AG10803 (cell line): ENCODE results near the gene HOXC13.

Source experiments
- DNase-seq: peaks from one replicate; pipeline ENCODE4 v3.0.0; 2010; ENCODE audit warnings: low read depth
- H3K4me3 ChIP-seq: 2 replicates; pipeline ENCODE4 v1.5.1; 2011; ENCODE audit warnings: mild to moderate bottlenecking, low read length, control low read depth
- CTCF ChIP-seq: conservative IDR thresholded peaks from 2 replicates; pipeline ENCODE4 v1.5.1; 2011; ENCODE audit warnings: mild to moderate bottlenecking, low read length, control low read depth, inconsistent platforms

The HOXC13 gene

DNA sequence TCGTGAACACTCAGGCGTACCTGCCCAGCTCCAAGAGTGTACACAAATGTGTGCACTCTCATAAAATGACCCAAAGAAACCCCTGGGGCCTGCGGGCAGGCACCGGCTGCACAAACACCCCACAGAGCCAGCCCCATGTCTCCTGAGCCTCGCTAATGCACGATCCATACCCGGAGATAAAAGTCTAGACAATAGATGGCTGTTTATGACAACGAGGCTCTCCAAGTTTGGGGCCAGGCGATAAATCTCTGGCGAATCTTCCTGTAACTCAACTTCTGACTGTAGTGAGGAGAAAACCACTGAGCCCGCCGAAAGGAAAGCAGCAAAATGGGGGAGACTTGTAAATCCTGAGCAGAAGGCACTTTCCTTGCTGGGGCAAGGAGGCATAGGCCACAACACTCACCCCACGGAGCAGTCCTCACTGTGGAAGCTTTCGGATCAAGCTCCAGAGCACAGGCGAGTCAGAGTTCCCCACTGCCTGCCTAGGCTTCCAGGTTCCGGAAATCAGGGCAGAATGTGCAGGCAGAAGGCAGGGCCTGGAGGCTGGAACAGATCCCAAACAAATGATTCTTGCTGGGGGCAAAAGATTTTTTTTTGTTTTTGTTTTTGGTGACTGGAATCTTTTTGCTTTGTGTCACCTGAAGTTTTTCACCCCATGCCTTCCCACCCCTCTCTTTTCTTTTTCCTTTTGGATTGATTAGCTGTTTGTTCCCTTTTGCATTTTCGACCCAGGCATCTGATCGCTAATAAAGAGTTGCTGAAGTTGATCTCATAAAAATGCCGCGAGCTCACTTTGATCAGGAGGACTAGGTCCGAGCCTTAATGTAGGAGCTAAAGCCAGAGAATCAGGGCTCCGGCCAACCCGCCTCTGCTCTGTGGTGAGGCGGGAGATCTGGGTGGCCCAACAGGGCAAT is 29.8 kb downstream of the HOXC13 start:
- DNase-seq, result no peak
- no peak overlapping the region for H3K4me3 ChIP-seq

DNA sequence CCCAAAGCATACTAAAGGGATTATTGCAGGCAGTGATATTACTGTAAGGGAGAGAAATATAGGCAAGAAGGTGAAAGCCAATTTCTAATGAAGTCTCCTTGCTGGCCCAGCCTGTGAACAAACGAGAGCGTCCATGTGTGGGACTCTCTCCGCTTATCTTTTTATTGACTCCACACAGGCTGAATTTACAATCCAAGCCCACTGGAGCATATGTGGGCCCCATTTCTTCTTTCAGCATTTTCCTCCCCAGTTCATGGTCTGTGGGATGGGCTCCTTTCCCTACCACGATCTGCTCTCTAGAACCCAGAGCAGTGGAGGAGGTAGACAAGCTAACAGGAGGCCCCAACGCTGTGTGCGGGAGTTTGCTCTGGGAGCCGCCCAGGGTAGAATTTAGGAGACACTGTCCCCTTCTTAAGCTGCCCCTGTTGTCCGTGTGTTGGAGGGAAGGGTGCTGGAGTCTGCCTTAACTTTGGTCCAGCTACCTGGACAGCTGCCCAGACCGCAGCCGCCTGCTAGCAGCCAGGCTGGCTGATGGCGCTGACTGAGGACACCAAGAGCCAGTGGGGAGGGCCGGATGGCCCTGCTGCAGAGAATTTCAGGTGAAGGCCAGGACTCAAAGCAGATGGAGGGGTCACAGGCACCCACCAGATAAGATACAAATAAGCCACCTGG is 31.1 kb downstream of the HOXC13 start:
- DNase-seq, result no peak
- H3K4me3 ChIP-seq, result no peak overlapping the region
- no peak for TF ChIP-seq CTCF

More for the DNA sequence above, 29.8 kb downstream of the HOXC13 start:
- no peak for TF ChIP-seq CTCF

DNA sequence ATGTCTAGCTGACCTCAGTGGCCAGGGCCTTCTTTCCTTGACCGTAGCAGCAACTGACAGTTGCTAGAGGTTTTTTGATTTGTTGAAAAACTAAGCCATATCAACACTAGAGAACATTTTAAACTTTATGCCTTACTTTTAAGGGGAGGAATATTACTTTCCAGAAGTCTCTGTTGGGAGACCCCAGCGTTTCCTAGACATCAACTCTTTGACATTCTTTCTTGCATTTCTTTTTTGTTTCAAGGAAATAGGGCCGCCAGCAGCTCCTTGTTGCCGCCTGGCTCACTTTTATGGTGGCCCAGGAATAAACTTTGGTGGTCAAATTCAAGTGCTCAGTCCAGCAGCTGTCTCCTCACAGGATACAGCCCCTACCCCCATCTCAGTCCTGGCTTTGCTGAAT is 31.8 kb downstream of the HOXC13 start:
- no peak for TF ChIP-seq CTCF
- no peak overlapping the region for H3K4me3 ChIP-seq
- no peak for DNase-seq

GRCh38 chr12:53971129-53971528 is 32.5 kb downstream of the HOXC13 start:
- no peak for TF ChIP-seq CTCF
- DNase-seq, result no peak
- no peak overlapping the region for H3K4me3 ChIP-seq

DNA sequence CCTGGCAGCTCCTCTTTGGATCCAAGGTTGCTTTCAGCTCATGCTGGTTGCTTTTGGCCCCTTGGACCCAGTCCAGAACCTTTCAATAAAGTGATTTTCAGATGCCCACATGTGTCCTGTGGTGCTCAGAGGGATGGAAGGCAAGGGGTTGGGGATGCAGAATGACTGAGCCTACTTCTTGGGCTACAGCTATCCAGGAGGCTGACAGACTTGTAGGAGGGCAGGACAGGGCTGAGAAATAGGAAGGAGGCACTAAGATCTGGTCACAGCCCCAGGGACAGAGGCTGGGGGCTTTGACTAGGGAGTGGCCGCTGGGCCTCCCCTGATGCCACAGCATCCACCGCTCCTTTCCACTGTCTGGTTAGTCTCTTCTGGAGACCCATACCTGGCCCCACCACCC is 33.1 kb downstream of the HOXC13 start:
- no peak overlapping the region for H3K4me3 ChIP-seq
- no peak for DNase-seq
- no peak for TF ChIP-seq CTCF

- DNase-seq, result no peak
- H3K4me3 ChIP-seq, result peak overlapping the region; percentile 86
- TF ChIP-seq CTCF, result no peak
These were observed 33.6 kb downstream of the HOXC13 start for GRCh38 chr12:53972152-53972702.
